ENCODE measurements around the gene STXBP5L. TPM values are rescaled to one million over a fixed set of nuclear protein-coding genes. Genes with fewer than 3 reads are reported as not detected.
"Not testable (repeated sequence)": the region's sequence is repeated elsewhere in the genome, so short reads cannot be mapped to it uniquely, and the experiment has no call there.

The STXBP5L gene
- 26.5 TPM for total RNA-seq (ENCODE audit: insufficient read depth, low replicate concordance)

DNA sequence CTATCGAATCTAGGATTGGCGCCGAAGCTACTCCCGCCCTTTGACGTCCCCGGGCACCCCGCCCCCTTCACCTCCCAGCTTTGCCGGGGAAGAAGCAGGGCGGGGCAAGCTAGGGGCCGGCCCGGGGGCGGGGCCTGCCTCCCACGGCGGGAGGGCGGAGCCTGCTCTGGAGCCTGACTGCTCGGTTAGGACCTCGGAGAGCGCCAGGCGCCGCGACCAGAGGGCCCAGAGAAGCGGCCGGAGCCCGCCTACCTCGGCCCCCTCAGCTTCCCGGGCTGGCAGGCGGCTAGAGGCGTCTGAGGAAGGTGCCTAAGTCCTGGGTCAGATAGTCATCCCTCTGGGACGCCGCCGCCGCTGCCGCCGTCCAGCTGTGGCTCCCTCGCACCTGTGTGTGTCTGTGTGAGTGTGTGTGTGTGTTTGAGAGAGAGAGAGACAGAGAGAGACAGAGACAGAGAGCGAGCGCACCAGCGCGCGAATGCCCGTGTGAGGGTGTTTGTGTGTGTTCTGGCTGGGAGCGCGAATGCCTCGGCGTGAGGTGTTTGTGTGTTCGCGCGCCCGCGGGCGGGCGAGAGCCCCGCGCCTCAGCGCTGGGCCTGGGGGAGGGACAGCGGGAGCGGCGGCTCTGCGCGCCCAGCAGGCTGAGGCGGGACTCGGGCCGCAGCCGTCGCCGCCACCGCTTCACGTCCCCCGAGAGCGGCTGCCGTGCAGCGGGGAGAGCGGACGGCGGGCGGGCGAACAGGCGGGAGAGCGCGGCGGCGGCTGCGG lies at the start of gene STXBP5L:
Gene STXBP5L, plus strand, starts transcription at position 176 of the 765 bp plus-strand sequence. CDS start 1,374 bp downstream, outside the sequence.
- DNase-seq (ENCODE audit: low spot score), result peak; percentile 84

DNA sequence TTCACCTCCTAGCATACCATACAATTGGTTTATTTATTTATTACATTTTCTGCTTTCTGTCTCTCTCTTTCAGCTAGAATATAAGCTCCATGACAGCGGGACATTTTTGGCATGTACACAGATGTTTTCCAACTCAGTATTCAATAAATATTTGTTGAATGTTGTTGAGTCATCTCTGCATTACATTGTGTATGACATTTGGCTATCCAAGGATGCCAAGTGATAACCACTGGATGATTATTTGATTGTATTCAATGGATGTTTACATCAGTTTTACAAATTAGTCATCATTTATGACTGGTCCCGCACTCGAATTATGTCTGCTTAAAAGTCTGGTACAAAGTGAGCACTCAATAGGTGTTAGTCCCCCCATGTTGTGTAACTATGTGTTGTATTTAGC lies 49.5 kb upstream of the STXBP5L start:
- no peak for DNase-seq (ENCODE audit: low spot score)

- no peak for DNase-seq (ENCODE audit: low spot score)
These were observed 43.5 kb upstream of the STXBP5L start for GRCh38 chr3:120864541-120864940.

- DNase-seq (ENCODE audit: low spot score), result no peak
These were observed 32.5 kb upstream of the STXBP5L start for GRCh38 chr3:120875507-120875906.

- peak; percentile 62 for DNase-seq (ENCODE audit: low spot score)
These were observed 32.0 kb upstream of the STXBP5L start for GRCh38 chr3:120875989-120876388.

GRCh38 chr3:120879411-120879810 lies 28.6 kb upstream of the STXBP5L start:
- DNase-seq (ENCODE audit: low spot score), result no peak

GRCh38 chr3:120892921-120893320 lies 15.1 kb upstream of the STXBP5L start:
- DNase-seq (ENCODE audit: low spot score), result no peak

GRCh38 chr3:120894316-120895057 lies 13.5 kb upstream of the STXBP5L start:
- DNase-seq (ENCODE audit: low spot score), result peak; percentile 61

GRCh38 chr3:120901716-120902115 lies 6.3 kb upstream of the STXBP5L start:
- DNase-seq (ENCODE audit: low spot score), result not testable (repeated sequence)

DNA sequence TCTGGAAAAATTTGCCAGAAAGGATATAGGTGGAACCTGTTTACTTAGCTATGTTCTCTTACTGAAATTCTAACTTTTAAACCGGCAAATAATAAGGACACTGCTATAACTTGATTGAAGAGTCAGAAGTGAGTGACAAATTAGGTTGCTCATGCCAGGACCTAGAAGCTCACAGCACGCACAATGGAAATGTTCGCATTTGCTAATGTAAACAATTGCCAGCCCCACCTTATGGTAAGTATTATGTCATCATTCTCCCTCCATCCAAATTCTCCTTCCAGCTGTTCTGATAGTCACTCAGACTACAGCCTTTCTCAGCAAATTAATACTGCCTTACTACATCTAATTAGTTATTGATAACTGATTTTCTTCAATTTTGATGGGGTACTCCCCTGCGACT lies 4.8 kb upstream of the STXBP5L start:
- DNase-seq (ENCODE audit: low spot score), result no peak

- no peak for DNase-seq (ENCODE audit: low spot score)
These were observed 361 bp upstream of the STXBP5L start for GRCh38 chr3:120907659-120908029.

- peak; percentile 17 for DNase-seq (ENCODE audit: low spot score)
These were observed 993 bp downstream of the STXBP5L start for GRCh38 chr3:120908795-120909601.

DNA sequence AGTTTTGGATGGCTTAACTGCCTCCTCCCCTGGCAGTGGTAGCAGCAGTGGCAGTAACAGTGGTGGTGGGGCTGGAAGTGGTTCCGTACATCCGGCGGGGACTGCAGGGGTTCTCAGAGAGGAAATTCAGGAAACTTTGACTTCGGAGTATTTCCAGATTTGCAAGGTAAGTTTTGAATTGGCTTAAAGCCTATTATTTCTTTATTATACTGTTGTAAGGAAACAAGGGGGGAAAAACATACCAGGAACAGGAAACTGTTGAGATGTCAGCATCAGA lies 1.5 kb downstream of the STXBP5L start:
- DNase-seq (ENCODE audit: low spot score), result peak; percentile 17

DNA sequence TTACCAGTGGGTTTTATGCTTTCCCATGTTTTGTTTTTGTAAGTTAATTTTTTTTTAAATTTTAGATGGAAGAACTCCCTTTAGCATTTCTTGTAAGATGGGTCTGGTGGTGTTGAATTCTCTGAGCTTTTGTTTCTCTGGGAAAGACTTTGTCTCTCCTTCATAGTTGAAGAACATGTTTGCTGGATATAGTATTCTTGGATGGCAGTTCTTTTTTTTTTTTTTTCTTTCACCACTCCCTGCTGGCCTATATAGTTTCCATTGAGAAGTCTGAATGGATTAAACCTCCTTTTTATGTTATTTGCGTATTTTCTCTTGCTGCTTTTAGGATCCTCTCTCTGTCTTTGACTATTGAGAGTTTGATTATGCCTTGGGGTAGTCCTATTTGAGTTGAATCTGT lies 18.1 kb downstream of the STXBP5L start:
- no peak for DNase-seq (ENCODE audit: low spot score)

DNA sequence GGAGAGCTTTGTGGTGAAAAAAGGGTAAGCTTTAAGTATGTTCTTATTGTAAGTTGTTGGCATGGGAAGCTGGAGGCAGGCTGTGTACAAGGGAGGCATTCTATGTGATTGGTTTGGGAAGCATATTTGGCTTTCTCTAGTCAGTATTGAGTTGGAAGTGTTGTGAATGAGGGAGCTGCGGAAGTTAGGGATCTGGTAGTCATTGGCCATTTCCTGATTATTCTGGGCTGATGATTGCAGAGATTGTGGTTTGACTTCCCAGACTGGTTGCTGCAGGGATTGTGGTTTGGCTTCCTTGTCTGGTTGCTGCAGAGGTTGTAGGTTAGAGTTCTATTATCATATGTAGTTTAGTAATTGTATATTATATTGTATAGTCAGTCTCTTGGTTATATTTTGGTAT lies 21.0 kb downstream of the STXBP5L start:
- no peak for DNase-seq (ENCODE audit: low spot score)

DNA sequence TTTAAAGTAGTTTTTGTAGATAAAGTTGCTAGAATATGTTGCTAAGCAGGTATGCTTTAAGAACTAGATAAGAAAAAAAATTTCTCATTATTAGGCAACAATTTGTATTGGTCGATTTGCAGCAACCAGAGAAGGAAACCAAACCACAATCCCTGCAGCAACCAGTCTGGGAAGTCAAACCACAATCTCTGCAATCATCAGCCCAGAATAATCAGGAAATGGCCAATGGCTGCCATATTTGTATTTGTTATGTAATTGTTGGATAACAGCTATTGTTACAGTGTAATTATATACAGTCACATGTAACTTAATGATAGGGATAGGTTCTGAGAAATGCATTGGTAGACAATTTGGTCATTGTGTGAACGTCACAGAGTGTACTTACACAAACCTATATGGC lies 23.6 kb downstream of the STXBP5L start:
- no peak for DNase-seq (ENCODE audit: low spot score)

DNA sequence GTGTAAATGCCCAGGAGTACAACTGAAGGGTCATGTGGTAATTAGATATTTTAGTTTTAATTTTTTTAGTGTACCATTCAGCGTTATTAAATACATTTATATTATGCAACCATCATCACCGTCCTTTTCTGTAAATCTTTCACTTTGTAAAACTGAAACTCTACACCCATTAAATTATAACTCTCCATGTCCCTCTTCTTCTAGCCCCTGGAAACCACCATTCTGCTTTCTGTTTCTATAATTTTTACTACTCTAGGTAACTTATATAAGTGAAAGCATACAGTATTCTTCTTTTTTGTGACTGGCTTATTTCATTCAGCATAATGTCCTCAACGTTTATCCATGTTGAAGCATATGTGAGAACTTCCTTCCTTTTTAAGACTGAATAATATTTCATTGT lies 48.1 kb downstream of the STXBP5L start:
- no peak for DNase-seq (ENCODE audit: low spot score)

GRCh38 chr3:120982608-120983320 lies 74.8 kb downstream of the STXBP5L start:
- no peak for DNase-seq (ENCODE audit: low spot score)

- no peak for DNase-seq (ENCODE audit: low spot score)
These were observed 75.3 kb downstream of the STXBP5L start for GRCh38 chr3:120983321-120983665.

- DNase-seq (ENCODE audit: low spot score), result no peak
These were observed 75.8 kb downstream of the STXBP5L start for GRCh38 chr3:120983841-120984240.

GRCh38 chr3:120985242-120985641 lies 77.2 kb downstream of the STXBP5L start:
- no peak for DNase-seq (ENCODE audit: low spot score)

DNA sequence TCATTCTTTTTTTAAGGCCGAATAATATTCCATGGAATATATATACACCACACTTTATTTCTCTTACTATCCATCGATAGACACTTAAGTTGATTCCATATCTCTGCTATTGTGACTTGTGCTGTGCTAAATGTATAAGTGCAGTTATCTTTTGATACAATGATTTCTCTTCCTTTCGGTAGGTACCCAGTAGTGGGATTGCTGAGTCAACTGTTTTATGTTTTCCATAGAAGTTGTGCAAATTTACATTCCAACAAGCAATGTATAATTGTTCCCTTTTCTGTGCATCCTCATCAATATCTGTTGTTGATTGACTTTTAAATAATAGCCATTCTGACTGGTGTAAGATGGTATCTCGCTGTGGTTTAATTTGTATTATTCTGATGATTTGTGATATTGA lies 81.0 kb downstream of the STXBP5L start:
- no peak for DNase-seq (ENCODE audit: low spot score)
